ENCODE measurements around the gene CEBPB.
"Not testable (repeated sequence)": the region's sequence is repeated elsewhere in the genome, so short reads cannot be mapped to it uniquely, and the experiment has no call there.

Gene CEBPB

GRCh38 chr20:50193836-50194421 lies 3.3 kb downstream of the CEBPB start:
- no peak for DNase-seq (ENCODE audit: low spot score)

- DNase-seq (ENCODE audit: low spot score) = no peak
Measured at GRCh38 chr20:50194422-50194830, 3.8 kb downstream of the CEBPB start.

GRCh38 chr20:50194831-50195523 lies 4.3 kb downstream of the CEBPB start:
- DNase-seq (ENCODE audit: low spot score) = no peak

GRCh38 chr20:50195524-50196120 lies 5.0 kb downstream of the CEBPB start:
- no peak for DNase-seq (ENCODE audit: low spot score)

- DNase-seq (ENCODE audit: low spot score) = no peak
Measured at GRCh38 chr20:50196248-50196647, 5.6 kb downstream of the CEBPB start.

GRCh38 chr20:50196896-50197295 lies 6.3 kb downstream of the CEBPB start:
- DNase-seq (ENCODE audit: low spot score) = no peak

- no peak for DNase-seq (ENCODE audit: low spot score)
Measured at GRCh38 chr20:50197463-50198179, 7.0 kb downstream of the CEBPB start.

GRCh38 chr20:50198180-50198666 lies 7.6 kb downstream of the CEBPB start:
- no peak for DNase-seq (ENCODE audit: low spot score)

GRCh38 chr20:50198716-50199115 lies 8.1 kb downstream of the CEBPB start:
- no peak for DNase-seq (ENCODE audit: low spot score)

GRCh38 chr20:50199703-50200102 lies 9.1 kb downstream of the CEBPB start:
- no peak for DNase-seq (ENCODE audit: low spot score)

GRCh38 chr20:50200482-50201104 lies 10.0 kb downstream of the CEBPB start:
- no peak for DNase-seq (ENCODE audit: low spot score)

- not testable (repeated sequence) for DNase-seq (ENCODE audit: low spot score)
Measured at GRCh38 chr20:50201710-50202109, 11.1 kb downstream of the CEBPB start.

- no peak for DNase-seq (ENCODE audit: low spot score)
Measured at GRCh38 chr20:50202677-50203076, 12.0 kb downstream of the CEBPB start.

GRCh38 chr20:50203951-50204937 lies 13.6 kb downstream of the CEBPB start:
- no peak for DNase-seq (ENCODE audit: low spot score)

- no peak for DNase-seq (ENCODE audit: low spot score)
Measured at GRCh38 chr20:50207026-50207425, 16.4 kb downstream of the CEBPB start.

- no peak for DNase-seq (ENCODE audit: low spot score)
Measured at GRCh38 chr20:50208085-50208491, 17.5 kb downstream of the CEBPB start.

GRCh38 chr20:50208815-50209214 lies 18.2 kb downstream of the CEBPB start:
- DNase-seq (ENCODE audit: low spot score) = not testable (repeated sequence)

GRCh38 chr20:50210066-50210619 lies 19.5 kb downstream of the CEBPB start:
- DNase-seq (ENCODE audit: low spot score) = no peak

GRCh38 chr20:50211091-50211490 lies 20.5 kb downstream of the CEBPB start:
- DNase-seq (ENCODE audit: low spot score) = no peak

- no peak for DNase-seq (ENCODE audit: low spot score)
Measured at GRCh38 chr20:50213531-50214106, 23.0 kb downstream of the CEBPB start.
